OCI-LY7 (cell line): ENCODE results near the gene STMN3. TPM values are rescaled to one million over a fixed set of nuclear protein-coding genes. Genes with fewer than 3 reads are reported as not detected.

Experiments
- BruUV-seq: library from RNA; stranded (reverse); fragments of 400-500 nt; replicated peaks from 2 replicates; lab custom pipeline; 2021; lab: Mats Ljungman, UMichigan
- CTCF ChIA-PET: fragments of 300-600 bp; sonication (Branson Sonifier 250); formaldehyde crosslinking; loops from one replicate; lab custom pipeline; 2022; ENCODE audit warnings: antibody characterized with exemption; ENCODE audit not compliant: unreplicated experiment; lab: Charles Lee
- POLR2A ChIA-PET: fragments of 300-600 bp; sonication (Branson Sonifier 250); formaldehyde crosslinking; loops from one replicate; lab custom pipeline; 2022; ENCODE audit warnings: antibody characterized with exemption; lab: Charles Lee
- DNase-seq: peaks from one replicate; pipeline ENCODE4 v3.0.0-alpha.2; 2015; ENCODE audit warnings: low spot score
- H2AFZ ChIP-seq: fragments of 200-600 bp; sonication (generic), shearing (Covaris generic); 2 replicates; pipeline ENCODE4 v1.6.1; 2014; ENCODE audit warnings: mild to moderate bottlenecking, antibody characterized with exemption, low read length, moderate library complexity
- H3K27ac ChIP-seq: fragments of 200-600 bp; sonication (generic); 2 replicates; pipeline ENCODE4 v1.5.1; 2014; ENCODE audit warnings: mixed run types, low read depth, mild to moderate bottlenecking, moderate library complexity, low read length, inconsistent platforms; ENCODE audit not compliant: poor library complexity, severe bottlenecking
- H3K36me3 ChIP-seq: fragments of 200-600 bp; sonication (generic); 2 replicates; pipeline ENCODE4 v1.6.1; 2014; ENCODE audit warnings: mild to moderate bottlenecking, antibody characterized with exemption, low read length, moderate library complexity, mixed read lengths; ENCODE audit not compliant: insufficient read depth
- H3K4me1 ChIP-seq: fragments of 200-600 bp; sonication (generic); 2 replicates; pipeline ENCODE4 v1.5.1; 2014; ENCODE audit warnings: mild to moderate bottlenecking, low read length; ENCODE audit not compliant: insufficient read depth, poor library complexity, severe bottlenecking
- H3K4me2 ChIP-seq: fragments of 200-600 bp; sonication (generic); 2 replicates; pipeline ENCODE4 v1.6.1; 2014; ENCODE audit warnings: mild to moderate bottlenecking, low read length
- H3K4me3 ChIP-seq: fragments of 200-600 bp; sonication (generic); 2 replicates; pipeline ENCODE4 v1.5.1; 2014; ENCODE audit warnings: mild to moderate bottlenecking, low read depth, low read length; ENCODE audit not compliant: poor library complexity, severe bottlenecking
- H3K79me2 ChIP-seq: fragments of 200-600 bp; sonication (generic); 2 replicates; pipeline ENCODE4 v1.6.1; 2016; ENCODE audit warnings: low read depth, mild to moderate bottlenecking, low read length, moderate library complexity, mixed read lengths; ENCODE audit not compliant: insufficient read depth
- H3K9me2 ChIP-seq: fragments of 200-600 bp; sonication (generic); 2 replicates; pipeline ENCODE4 v1.6.1; 2016; ENCODE audit warnings: mild to moderate bottlenecking, low read length, mixed read lengths; ENCODE audit not compliant: insufficient read depth
- H3K9me3 ChIP-seq: fragments of 200-600 bp; sonication (generic); 2 replicates; pipeline ENCODE4 v1.6.1; 2014; ENCODE audit warnings: mild to moderate bottlenecking, mixed run types, low read length, mixed read lengths
- H4K20me1 ChIP-seq: fragments of 200-600 bp; sonication (generic); 2 replicates; pipeline ENCODE4 v1.6.1; 2014; ENCODE audit warnings: mild to moderate bottlenecking, antibody characterized with exemption, low read length, moderate library complexity, mixed read lengths; ENCODE audit not compliant: insufficient read depth
- EZH2phosphoT487 ChIP-seq: fragments of 200-600 bp; sonication (generic); IDR thresholded peaks from 2 replicates; pipeline ENCODE4 v1.6.1; 2018; ENCODE audit warnings: low read depth, borderline replicate concordance, mild to moderate bottlenecking, mixed run types, antibody characterized with exemption, low read length, moderate library complexity, mixed read lengths
- intact Hi-C: fragments of 100-400 bp; cut with micrococcal nuclease; formaldehyde crosslinking; loops from one replicate; pipeline ENCODE4 v1.10.0; 2022; ENCODE audit not compliant: unreplicated experiment
- total RNA-seq, 2 experiments: library from RNA; depleted of rRNA in 1 of 2; stranded (reverse); fragments of >200 nt in 1 of 2; shearing (Covaris generic) in 1 of 2; gene quantifications; 2 replicates each; pipeline ENCODE4 v1.2.3, GENCODE V29; 2014 to 2022
- TF ChIP-seq, protein P1 (sequence below): fragments of 200-600 bp; sonication (generic); conservative IDR thresholded peaks from 2 replicates; pipeline ENCODE4 v1.5.1; 2014; ENCODE audit warnings: mild to moderate bottlenecking, antibody characterized with exemption, low read length, moderate library complexity, mixed read lengths

STMN3 gene
- total RNA-seq, 2 experiments from 2014 or later = 6.7 TPM

DNA sequence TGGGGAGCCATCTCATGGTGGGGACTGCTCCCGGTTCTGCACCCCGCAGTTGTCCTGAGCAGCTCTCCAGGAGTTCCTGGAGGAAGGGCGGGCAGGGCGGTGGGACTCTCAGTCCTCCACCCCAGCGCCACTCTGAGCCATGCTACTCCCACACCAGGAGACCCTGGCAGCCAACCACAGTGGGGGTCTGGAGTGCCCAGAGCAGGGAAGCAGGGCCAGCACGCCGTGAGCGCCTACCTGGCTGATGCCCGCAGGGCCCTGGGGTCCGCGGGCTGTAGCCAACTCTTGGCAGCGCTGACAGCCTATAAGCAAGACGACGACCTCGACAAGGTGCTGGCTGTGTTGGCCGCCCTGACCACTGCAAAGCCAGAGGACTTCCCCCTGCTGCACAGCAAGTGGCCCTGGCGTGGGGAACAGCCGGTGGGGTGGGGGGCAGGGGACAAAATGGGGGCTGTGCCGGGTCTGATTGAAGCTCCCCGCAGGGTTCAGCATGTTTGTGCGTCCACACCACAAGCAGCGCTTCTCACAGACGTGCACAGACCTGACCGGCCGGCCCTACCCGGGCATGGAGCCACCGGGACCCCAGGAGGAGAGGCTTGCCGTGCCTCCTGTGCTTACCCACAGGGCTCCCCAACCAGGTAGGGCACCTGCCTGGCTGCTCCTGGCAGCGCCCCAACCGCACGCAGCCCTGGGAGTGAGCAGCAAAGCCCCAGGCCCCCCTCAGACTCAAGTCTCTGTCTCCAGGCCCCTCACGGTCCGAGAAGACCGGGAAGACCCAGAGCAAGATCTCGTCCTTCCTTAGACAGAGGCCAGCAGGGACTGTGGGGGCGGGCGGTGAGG, 41.6 kb upstream of the STMN3 start:
- no peak for TF ChIP-seq EZH2phosphoT487
- TF ChIP-seq, protein P1, sequence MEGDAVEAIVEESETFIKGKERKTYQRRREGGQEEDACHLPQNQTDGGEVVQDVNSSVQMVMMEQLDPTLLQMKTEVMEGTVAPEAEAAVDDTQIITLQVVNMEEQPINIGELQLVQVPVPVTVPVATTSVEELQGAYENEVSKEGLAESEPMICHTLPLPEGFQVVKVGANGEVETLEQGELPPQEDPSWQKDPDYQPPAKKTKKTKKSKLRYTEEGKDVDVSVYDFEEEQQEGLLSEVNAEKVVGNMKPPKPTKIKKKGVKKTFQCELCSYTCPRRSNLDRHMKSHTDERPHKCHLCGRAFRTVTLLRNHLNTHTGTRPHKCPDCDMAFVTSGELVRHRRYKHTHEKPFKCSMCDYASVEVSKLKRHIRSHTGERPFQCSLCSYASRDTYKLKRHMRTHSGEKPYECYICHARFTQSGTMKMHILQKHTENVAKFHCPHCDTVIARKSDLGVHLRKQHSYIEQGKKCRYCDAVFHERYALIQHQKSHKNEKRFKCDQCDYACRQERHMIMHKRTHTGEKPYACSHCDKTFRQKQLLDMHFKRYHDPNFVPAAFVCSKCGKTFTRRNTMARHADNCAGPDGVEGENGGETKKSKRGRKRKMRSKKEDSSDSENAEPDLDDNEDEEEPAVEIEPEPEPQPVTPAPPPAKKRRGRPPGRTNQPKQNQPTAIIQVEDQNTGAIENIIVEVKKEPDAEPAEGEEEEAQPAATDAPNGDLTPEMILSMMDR = no peak
- no TSS peak for BruUV-seq
- Histone ChIP-seq H3K9me3 (no peaks in the 10 kb centered on the region), H3K4me1 (peaks cover 9% of the 10 kb centered on the region), H3K79me2 (no peaks in the 10 kb centered on the region), H3K36me3 (peaks cover 29% of the 10 kb centered on the region), H4K20me1 (no peaks in the 10 kb centered on the region), H3K9me2 (no peaks in the 10 kb centered on the region), H3K27ac (no peak overlapping the region), H3K4me3 (no peak overlapping the region), H3K4me2 (no peak overlapping the region), H2AFZ (no peak overlapping the region)
- intact Hi-C loops = no loop called here
- no peak for DNase-seq
- POLR2A ChIA-PET = interaction anchor here (1.0 kb wide), 1 partner anchor 169 kb away, joined by 4 read pairs; no protein-coding TSS in a partner anchor
- CTCF ChIA-PET = interaction anchor here (0.5 kb wide), 1 partner anchor 31 kb away, joined by 4 read pairs; no protein-coding TSS in a partner anchor

DNA sequence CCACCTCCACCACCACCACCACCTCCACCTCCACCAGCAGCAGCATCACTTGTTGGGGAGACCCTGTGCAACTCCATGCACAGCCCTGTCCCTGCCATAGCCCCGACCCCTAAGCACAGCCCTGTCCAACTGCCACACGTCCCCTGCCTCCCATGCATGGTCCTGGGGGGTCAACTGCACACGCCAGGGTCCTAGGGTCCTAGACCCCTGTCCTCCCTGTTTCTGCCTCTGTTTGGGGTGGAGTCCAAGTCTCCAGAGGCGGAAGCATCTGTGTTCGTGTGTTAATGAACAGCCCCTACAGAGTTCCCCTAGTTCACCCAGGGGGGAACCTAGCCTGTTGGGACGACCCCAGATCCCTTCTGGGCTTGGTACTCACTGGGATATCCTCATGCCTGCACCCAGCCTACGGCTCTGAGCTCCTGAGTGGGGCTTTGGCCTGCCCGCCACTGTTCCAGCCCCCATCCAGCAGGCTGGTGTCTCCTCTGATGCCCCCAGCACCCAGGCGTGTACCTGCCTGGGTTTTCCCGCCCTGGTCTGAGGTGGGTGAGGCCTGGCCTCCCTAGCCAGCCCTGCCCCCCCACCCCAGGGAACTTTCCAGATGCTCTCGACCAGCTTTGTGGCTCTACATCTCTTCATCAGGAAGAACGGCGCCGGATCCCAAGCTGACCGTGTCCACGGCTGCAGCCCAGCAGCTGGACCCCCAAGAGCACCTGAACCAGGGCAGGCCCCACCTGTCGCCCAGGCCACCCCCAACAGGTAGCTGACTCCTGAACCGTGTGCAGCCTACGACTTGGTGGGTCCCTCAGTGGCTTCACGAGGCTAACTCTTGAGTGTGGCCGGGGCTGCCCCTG, 40.7 kb upstream of the STMN3 start:
- ChIA-PET CTCF (interaction anchor here (0.5 kb wide), 1 partner anchor 32 kb away, joined by 4 read pairs; no protein-coding TSS in a partner anchor), POLR2A (interaction anchor here (1.0 kb wide), 1 partner anchor 170 kb away, joined by 4 read pairs; no protein-coding TSS in a partner anchor)
- intact Hi-C loops = no loop called here
- TF ChIP-seq, protein P1 = no peak
- H3K27ac ChIP-seq = no peak overlapping the region
- BruUV-seq = no TSS peak
- no peaks in the 10 kb centered on the region for H3K9me2 ChIP-seq
- peaks cover 1% of the 10 kb centered on the region for H3K4me1 ChIP-seq
- H2AFZ ChIP-seq = no peak overlapping the region
- peaks cover 26% of the 10 kb centered on the region for H3K36me3 ChIP-seq
- DNase-seq = no peak
- no peak overlapping the region for H3K4me3 ChIP-seq
- no peaks in the 10 kb centered on the region for H3K79me2 ChIP-seq
- no peak overlapping the region for H3K4me2 ChIP-seq
- no peaks in the 10 kb centered on the region for H3K9me3 ChIP-seq
- H4K20me1 ChIP-seq = no peaks in the 10 kb centered on the region
